Trophoblast cell (in vitro differentiated cells and primary cell): ENCODE results near the gene ANO2.

Experiments used
- DNase-seq, 2 donors: peaks; one replicate each; pipeline ENCODE4 v3.0.0-alpha.2; 2016
- H2AFZ ChIP-seq: 2 replicates; pipeline ENCODE4 v1.6.1; 2013; ENCODE audit warnings: low read length, moderate library complexity, mild to moderate bottlenecking; ENCODE audit not compliant: insufficient read depth, poor library complexity
- H2AK5ac ChIP-seq: 2 replicates; pipeline ENCODE4 v1.6.1; 2013; ENCODE audit warnings: mild to moderate bottlenecking, low read length
- H2BK120ac ChIP-seq: 2 replicates; pipeline ENCODE4 v1.6.1; 2013; ENCODE audit warnings: low read length, mild to moderate bottlenecking, moderate library complexity; ENCODE audit not compliant: insufficient read depth, poor library complexity
- H2BK12ac ChIP-seq: 2 replicates; pipeline ENCODE4 v1.6.1; 2013; ENCODE audit warnings: mild to moderate bottlenecking, low read length, moderate library complexity
- H2BK5ac ChIP-seq: 2 replicates; pipeline ENCODE4 v1.6.1; 2013; ENCODE audit warnings: low read length, low read depth, moderate library complexity, mild to moderate bottlenecking; ENCODE audit not compliant: poor library complexity
- H3K14ac ChIP-seq: 2 replicates; pipeline ENCODE4 v1.6.1; 2013; ENCODE audit warnings: mild to moderate bottlenecking, low read length
- H3K18ac ChIP-seq: 2 replicates; pipeline ENCODE4 v1.6.1; 2013; ENCODE audit warnings: mild to moderate bottlenecking, low read length
- H3K23ac ChIP-seq: 2 replicates; pipeline ENCODE4 v1.6.1; 2013; ENCODE audit warnings: low read length
- H3K27ac ChIP-seq: 2 replicates; pipeline ENCODE4 v1.5.1; 2013; ENCODE audit warnings: low read depth, mild to moderate bottlenecking, inconsistent platforms, low read length, moderate library complexity
- H3K27me3 ChIP-seq: 2 replicates; pipeline ENCODE4 v1.6.1; 2013; ENCODE audit warnings: inconsistent platforms, mild to moderate bottlenecking, low read length, moderate library complexity; ENCODE audit not compliant: insufficient read depth
- H3K36me3 ChIP-seq, 2 experiments: 1 replicate in 1 of 2; 2 replicates in 1 of 2; pipeline ENCODE4 v1.6.1; 2013; ENCODE audit warnings: low read length in 2 of 2, mild to moderate bottlenecking in 2 of 2, moderate library complexity in 1 of 2; ENCODE audit not compliant: insufficient read depth in 2 of 2, control insufficient read depth in 1 of 2
- H3K4ac ChIP-seq: 2 replicates; pipeline ENCODE4 v1.6.1; 2013; ENCODE audit warnings: low read depth, mild to moderate bottlenecking, low read length, moderate library complexity
- H3K4me1 ChIP-seq, 2 experiments: 1 replicate in 1 of 2; 2 replicates in 1 of 2; pipeline ENCODE4 v1.6.1; 2013; ENCODE audit warnings: low read length in 2 of 2, mild to moderate bottlenecking in 2 of 2, moderate library complexity in 1 of 2; ENCODE audit not compliant: insufficient read depth in 2 of 2, control insufficient read depth in 1 of 2
- H3K4me2 ChIP-seq: 2 replicates; pipeline ENCODE4 v1.6.1; 2013; ENCODE audit warnings: inconsistent platforms, mild to moderate bottlenecking, low read length, moderate library complexity
- H3K4me3 ChIP-seq: 2 replicates; pipeline ENCODE4 v1.5.1; 2013; ENCODE audit warnings: mild to moderate bottlenecking, low read depth, low read length, inconsistent platforms
- H3K79me1 ChIP-seq: one replicate; pipeline ENCODE4 v1.6.1; 2013; ENCODE audit warnings: low read length
- H3K79me2 ChIP-seq: 2 replicates; pipeline ENCODE4 v1.6.1; 2013; ENCODE audit warnings: low read length, mild to moderate bottlenecking; ENCODE audit not compliant: control insufficient read depth, insufficient read depth, poor library complexity
- H3K9ac ChIP-seq: 2 replicates; pipeline ENCODE4 v1.6.1; 2013; ENCODE audit warnings: mild to moderate bottlenecking, low read length
- H3K9me3 ChIP-seq: 2 replicates; pipeline ENCODE4 v1.6.1; 2013; ENCODE audit warnings: low read depth, mild to moderate bottlenecking, control low read depth, inconsistent platforms, low read length; ENCODE audit not compliant: insufficient read depth
- H4K12ac ChIP-seq: 2 replicates; pipeline ENCODE4 v1.6.1; 2013; ENCODE audit warnings: low read depth, mild to moderate bottlenecking, low read length, moderate library complexity
- H4K8ac ChIP-seq: 2 replicates; pipeline ENCODE4 v1.6.1; 2013; ENCODE audit warnings: low read depth, mild to moderate bottlenecking, low read length, moderate library complexity
- H4K91ac ChIP-seq: one replicate; pipeline ENCODE4 v1.6.1; 2013; ENCODE audit warnings: low read depth, mild to moderate bottlenecking, low read length, moderate library complexity
- WGBS: extraction: QIAGEN DNeasy Blood & Tissue Kit; methylation state at CpG from one replicate; pipeline ENCODE4 v1.1.7; 2013; ENCODE audit warnings: missing lambda C conversion rate; ENCODE audit not compliant: insufficient read length, insufficient coverage; ENCODE audit errors: extremely low coverage; 5-methylcytosine and 5-hydroxymethylcytosine counted together

Gene ANO2

DNA sequence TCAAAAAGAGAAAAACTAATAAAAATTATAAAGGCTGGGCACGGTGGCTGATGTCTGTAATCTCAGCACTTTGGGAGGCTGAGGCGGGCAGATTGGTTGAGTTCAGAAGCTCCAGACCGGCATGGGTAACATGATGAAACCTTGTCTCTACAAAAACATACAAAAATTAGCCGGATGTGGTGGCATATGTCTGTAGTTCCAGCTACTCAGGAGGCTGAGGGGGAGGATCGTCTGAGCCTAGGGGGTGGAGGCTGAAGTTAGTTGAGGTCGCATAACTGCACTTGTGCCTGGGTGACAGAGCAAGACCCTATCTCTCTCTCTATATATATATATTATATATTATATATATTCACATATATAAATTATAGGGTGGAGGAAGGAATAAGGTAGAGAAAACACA is 32.5 kb upstream of the ANO2 start:
- Histone ChIP-seq H3K4me1 (peaks cover 2 to 3% of the 10 kb centered on the region in 2 experiments), H2AK5ac (no peak overlapping the region), H2BK120ac (no peak overlapping the region), H3K9ac (no peak overlapping the region), H2BK12ac (no peak overlapping the region), H3K27ac (no peak overlapping the region), H3K79me1 (no peaks in the 10 kb centered on the region), H3K18ac (no peak overlapping the region), H3K4ac (no peak overlapping the region), H4K8ac (no peak overlapping the region), H3K27me3 (no peaks in the 10 kb centered on the region), H3K14ac (no peak overlapping the region), H2AFZ (no peak overlapping the region), H2BK5ac (no peak overlapping the region), H3K4me3 (no peak overlapping the region), H3K23ac (no peak overlapping the region), H3K36me3 (no peaks in the 10 kb centered on the region), H4K91ac (no peak overlapping the region), H3K4me2 (no peak overlapping the region), H3K9me3 (no peaks in the 10 kb centered on the region), H4K12ac (no peak overlapping the region), H3K79me2 (no peaks in the 10 kb centered on the region)
- no CpG with 5 or more reads among the region's 6 CpGs for WGBS
- DNase-seq = no peak

DNA sequence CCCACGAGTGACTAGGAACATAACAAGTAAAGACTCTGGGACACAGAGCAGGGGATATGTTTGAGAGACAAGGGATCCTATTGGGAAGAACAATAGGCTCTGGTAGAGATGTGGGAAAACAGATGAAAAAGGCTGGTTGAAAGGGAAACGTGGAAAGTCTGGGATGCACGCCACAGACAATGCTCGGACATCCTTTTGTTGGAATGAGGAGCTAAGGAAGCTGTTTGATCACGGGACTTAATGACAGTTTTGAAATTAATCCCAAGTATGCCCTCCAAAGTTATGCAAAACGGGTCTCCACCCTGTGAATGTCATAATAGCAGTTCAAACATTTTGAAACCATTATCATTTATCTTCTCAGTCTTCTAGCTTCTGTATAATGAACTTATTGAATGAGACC is 31.7 kb upstream of the ANO2 start:
- no peak overlapping the region for H3K4me2 ChIP-seq
- no peak overlapping the region for H4K12ac ChIP-seq
- H3K4ac ChIP-seq = no peak overlapping the region
- no peaks in the 10 kb centered on the region for H3K36me3 ChIP-seq
- no peaks in the 10 kb centered on the region for H3K79me2 ChIP-seq
- H2AK5ac ChIP-seq = no peak overlapping the region
- no CpG with 5 or more reads among the region's 6 CpGs for WGBS
- no peak overlapping the region for H2BK120ac ChIP-seq
- H2AFZ ChIP-seq = no peak overlapping the region
- no peaks in the 10 kb centered on the region for H3K9me3 ChIP-seq
- no peak overlapping the region for H3K14ac ChIP-seq
- no peaks in the 10 kb centered on the region for H3K27me3 ChIP-seq
- H3K4me3 ChIP-seq = no peak overlapping the region
- H3K18ac ChIP-seq = no peak overlapping the region
- DNase-seq = no peak
- H3K27ac ChIP-seq = no peak overlapping the region
- H4K91ac ChIP-seq = no peak overlapping the region
- no peak overlapping the region for H3K23ac ChIP-seq
- H2BK12ac ChIP-seq = no peak overlapping the region
- H4K8ac ChIP-seq = no peak overlapping the region
- H3K79me1 ChIP-seq = no peaks in the 10 kb centered on the region
- H3K4me1 ChIP-seq = peaks cover 2 to 3% of the 10 kb centered on the region in 2 experiments
- no peak overlapping the region for H2BK5ac ChIP-seq
- no peak overlapping the region for H3K9ac ChIP-seq

DNA sequence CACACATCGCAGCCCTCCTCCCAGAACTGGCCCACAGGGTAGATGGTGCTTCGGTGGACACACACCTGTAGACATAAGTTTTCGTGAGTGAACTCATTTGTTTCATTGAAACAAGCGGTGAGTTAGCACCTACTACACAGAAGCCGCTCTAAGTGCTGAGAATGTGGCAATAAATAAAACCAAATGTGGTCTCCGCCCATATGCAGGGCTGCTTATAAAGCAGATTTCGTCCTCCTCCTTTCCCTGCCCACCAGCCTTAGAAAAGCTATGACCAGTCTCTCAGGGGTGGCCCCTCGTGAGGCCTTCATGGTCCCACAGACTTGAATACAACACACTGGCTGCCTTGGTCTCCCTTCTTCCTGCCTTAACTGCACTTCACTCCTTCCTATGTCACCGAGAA is 31.1 kb upstream of the ANO2 start:
- H3K27ac ChIP-seq = no peak overlapping the region
- H3K9ac ChIP-seq = no peak overlapping the region
- no peaks in the 10 kb centered on the region for H3K79me1 ChIP-seq
- H4K12ac ChIP-seq = no peak overlapping the region
- no peak overlapping the region for H2BK5ac ChIP-seq
- no peak overlapping the region for H2BK120ac ChIP-seq
- H3K36me3 ChIP-seq = no peaks in the 10 kb centered on the region
- no peak for DNase-seq
- H3K23ac ChIP-seq = no peak overlapping the region
- H3K27me3 ChIP-seq = no peaks in the 10 kb centered on the region
- no peak overlapping the region for H3K18ac ChIP-seq
- H2AFZ ChIP-seq = no peak overlapping the region
- H3K4me1 ChIP-seq = peaks cover 2 to 3% of the 10 kb centered on the region in 2 experiments
- no peak overlapping the region for H3K4me3 ChIP-seq
- no peak overlapping the region for H3K4ac ChIP-seq
- no peak overlapping the region for H4K91ac ChIP-seq
- H2BK12ac ChIP-seq = no peak overlapping the region
- H3K14ac ChIP-seq = no peak overlapping the region
- no peak overlapping the region for H2AK5ac ChIP-seq
- no peaks in the 10 kb centered on the region for H3K79me2 ChIP-seq
- no peak overlapping the region for H3K4me2 ChIP-seq
- WGBS = no CpG with 5 or more reads among the region's 9 CpGs
- no peak overlapping the region for H4K8ac ChIP-seq
- no peaks in the 10 kb centered on the region for H3K9me3 ChIP-seq

DNA sequence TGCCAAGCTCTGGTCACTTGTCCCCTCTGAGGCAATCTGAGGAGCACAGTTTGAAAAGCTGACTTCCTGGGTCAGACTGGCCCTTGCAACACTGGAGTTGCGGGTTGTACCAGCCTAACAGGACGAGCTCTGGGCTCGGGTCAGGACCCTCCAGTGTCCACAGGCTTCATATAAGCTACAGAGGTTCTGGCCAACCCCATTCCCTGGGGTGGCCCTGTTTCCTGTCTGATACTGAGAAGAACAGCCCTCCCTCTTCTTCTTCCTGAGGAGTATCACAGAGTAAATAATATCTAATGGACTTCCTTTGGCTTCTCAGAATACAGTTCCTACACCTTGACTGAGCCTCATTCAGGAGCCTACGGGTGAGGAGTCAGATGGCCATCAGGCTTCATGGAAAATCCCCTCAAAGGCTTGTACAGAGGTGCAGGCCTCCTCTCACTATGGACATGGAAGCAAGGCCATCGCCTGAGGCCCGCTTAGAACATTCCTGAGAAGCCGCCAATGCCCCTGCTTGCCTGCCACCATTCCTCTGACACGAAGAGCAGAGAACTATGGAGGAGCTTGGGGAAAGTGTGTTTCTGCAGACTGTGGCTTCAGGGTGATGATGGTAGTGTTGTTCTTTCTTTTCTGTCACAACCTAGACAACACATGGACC is 28.5 kb upstream of the ANO2 start:
- Histone ChIP-seq H3K23ac (no peak overlapping the region), H3K79me2 (no peaks in the 10 kb centered on the region), H4K12ac (no peak overlapping the region), H4K91ac (no peak overlapping the region), H3K79me1 (no peaks in the 10 kb centered on the region), H3K18ac (no peak overlapping the region), H3K4me2 (no peak overlapping the region), H3K36me3 (no peaks in the 10 kb centered on the region), H3K27me3 (no peaks in the 10 kb centered on the region), H3K27ac (no peak overlapping the region), H2BK5ac (no peak overlapping the region), H3K9me3 (no peaks in the 10 kb centered on the region), H2BK12ac (no peak overlapping the region), H3K9ac (no peak overlapping the region), H2BK120ac (no peak overlapping the region), H2AFZ (no peak overlapping the region), H3K4me1 (peaks cover 2 to 3% of the 10 kb centered on the region in 2 experiments), H4K8ac (no peak overlapping the region), H2AK5ac (no peak overlapping the region), H3K4ac (no peak overlapping the region), H3K14ac (no peak overlapping the region), H3K4me3 (no peak overlapping the region)
- peak; percentile 83 to 87 for DNase-seq
- no CpG with 5 or more reads among the region's 8 CpGs for WGBS
